Measurements from ENCODE around the gene CACNA1D. TPM values are rescaled to one million over a fixed set of nuclear protein-coding genes. Genes with fewer than 3 reads are reported as not detected.

Gene CACNA1D
- total and polyA plus RNA-seq, 2 donors (not counting 3 experiments of a cell fraction or from before 2014, with no cell fraction given), result 0.06 TPM; not detected in 1

- Histone ChIP-seq H3K4me2 (ENCODE audit: insufficient read depth, low read length) (no peak overlapping the region), H4K20me1 (replicated peaks; ENCODE audit: control insufficient read depth, extremely low read depth, insufficient read depth, low read length) (no peaks in the 10 kb centered on the region), H3K27ac (ENCODE audit: insufficient read depth, low read depth, low read length) (no peak overlapping the region), H3K9me1 (replicated peaks; ENCODE audit: control insufficient read depth, extremely low read depth, insufficient read depth, low read length) (no peaks in the 10 kb centered on the region), H3K9me3 (replicated peaks; ENCODE audit: control insufficient read depth, insufficient read depth, low read length) (no peaks in the 10 kb centered on the region), H3K79me2 (ENCODE audit: control insufficient read depth, insufficient read depth, low read length) (no peaks in the 10 kb centered on the region), H3K27me3 (ENCODE audit: control insufficient read depth in 2 of 2, insufficient read depth in 2 of 2, low read length in 2 of 2) (no peaks in the 10 kb centered on the region), H3K4me3 (replicated peaks in 1 of 3; ENCODE audit: insufficient read depth in 1 of 3, low read depth in 1 of 3, low read length in 3 of 3) (no peak overlapping the region), H3K9ac (replicated peaks; ENCODE audit: extremely low read depth, insufficient read depth, low read length) (no peak overlapping the region), H3K4me1 (ENCODE audit: control insufficient read depth, extremely low read depth, insufficient read depth, low read length) (no peaks in the 10 kb centered on the region), H3K36me3 (ENCODE audit: control insufficient read depth in 2 of 2, extremely low read depth in 1 of 2, insufficient read depth in 2 of 2, low read length in 2 of 2) (no peaks in the 10 kb centered on the region), H2AFZ (ENCODE audit: low read depth, low read length) (no peak overlapping the region)
- no peak for FAIRE-seq
- CTCF ChIA-PET, result no interaction called here
- BruUV-seq (replicated peaks), result no TSS peak
- POLR2A ChIA-PET, result no interaction called here
- intact Hi-C loops (cut with micrococcal nuclease), result no loop called here
- TF ChIP-seq POLR2AphosphoS5 (IDR thresholded peaks at IDR 0.05; ENCODE audit: insufficient read depth, low read depth, low read length) (no peak), EZH2 (IDR thresholded peaks at IDR 0.05; ENCODE audit: borderline replicate concordance, low read depth, low read length, severe bottlenecking) (no peak), MAX (IDR thresholded peaks at IDR 0.05; ENCODE audit: insufficient read depth, insufficient read length) (no peak), CTCF (IDR thresholded peaks at IDR 0.05; ENCODE audit: extremely low read depth in 1 of 2, insufficient read depth in 1 of 2, low read depth in 1 of 2, low read length in 2 of 2) (no peak), MYC (IDR thresholded peaks at IDR 0.05; ENCODE audit: low read depth, low read length) (no peak), POLR2A (IDR thresholded peaks at IDR 0.05; ENCODE audit: low read depth, low read length) (no peak), GATA2 (IDR thresholded peaks at IDR 0.05; ENCODE audit: insufficient read depth, insufficient read length, low read depth, low read length) (no peak), JUN (IDR thresholded peaks at IDR 0.05; ENCODE audit: borderline replicate concordance, insufficient read depth, insufficient read length, low read depth) (no peak)
- no peak for DNase-seq (ENCODE audit: low read depth, low spot score)
- dilution Hi-C loops (cut with MboI; ENCODE audit: extremely low pct_ligation_motif_present, low sequenced_read_pairs), result no loop called here
Measured at GRCh38 chr3:53612508-53612907, 118.1 kb downstream of the CACNA1D start.
